SKM-1 (cell line): Measurements from ENCODE around the gene MED31.
A peak's percentile ranks its signal among the peaks of the same experiment; 100 is the strongest.
"Not testable (repeated sequence)": the region's sequence is repeated elsewhere in the genome, so short reads cannot be mapped to it uniquely, and the experiment has no call there.

Experiments
- DNase-seq: peaks from one replicate; lab custom pipeline; 2025; ENCODE audit not compliant: unreplicated experiment; lab: John Stamatoyannopoulos, UW

Gene MED31

GRCh38 chr17:6677946-6678345 is 26.5 kb upstream of the MED31 start:
- DNase-seq: no peak

GRCh38 chr17:6677158-6677831 is 25.9 kb upstream of the MED31 start:
- DNase-seq: no peak

- no peak for DNase-seq
Observed at GRCh38 chr17:6676802-6677157, 25.4 kb upstream of the MED31 start.

GRCh38 chr17:6675201-6675825 is 23.9 kb upstream of the MED31 start:
- no peak for DNase-seq

- DNase-seq: no peak
Observed at GRCh38 chr17:6674586-6674985, 23.2 kb upstream of the MED31 start.

- DNase-seq: no peak
Observed at GRCh38 chr17:6671431-6671830, 20.0 kb upstream of the MED31 start.

- no peak for DNase-seq
Observed at GRCh38 chr17:6670999-6671398, 19.6 kb upstream of the MED31 start.

- DNase-seq: no peak
Observed at GRCh38 chr17:6670571-6670970, 19.2 kb upstream of the MED31 start.

- no peak for DNase-seq
Observed at GRCh38 chr17:6669479-6670212, 18.2 kb upstream of the MED31 start.

- DNase-seq: no peak
Observed at GRCh38 chr17:6668727-6669425, 17.5 kb upstream of the MED31 start.

- DNase-seq: no peak
Observed at GRCh38 chr17:6668219-6668618, 16.8 kb upstream of the MED31 start.

GRCh38 chr17:6667516-6667915 is 16.1 kb upstream of the MED31 start:
- DNase-seq: no peak

- no peak for DNase-seq
Observed at GRCh38 chr17:6666557-6666956, 15.2 kb upstream of the MED31 start.

GRCh38 chr17:6666077-6666521 is 14.7 kb upstream of the MED31 start:
- peak; percentile 29 for DNase-seq

GRCh38 chr17:6663200-6663599 is 11.8 kb upstream of the MED31 start:
- not testable (repeated sequence) for DNase-seq

GRCh38 chr17:6661464-6661848 is 10.1 kb upstream of the MED31 start:
- DNase-seq: no peak

- peak; percentile 8 for DNase-seq
Observed at GRCh38 chr17:6660805-6661463, 9.5 kb upstream of the MED31 start.

- no peak for DNase-seq
Observed at GRCh38 chr17:6660101-6660500, 8.7 kb upstream of the MED31 start.

- not testable (repeated sequence) for DNase-seq
Observed at GRCh38 chr17:6658411-6658810, 7.0 kb upstream of the MED31 start.

GRCh38 chr17:6657633-6658287 is 6.4 kb upstream of the MED31 start:
- no peak for DNase-seq
